ENCODE measurements around the gene KLHL29. TPM values are rescaled to one million over a fixed set of nuclear protein-coding genes. Genes with fewer than 3 reads are reported as not detected.

The KLHL29 gene
- polyA plus RNA-seq, 1 of the 3 experiments (the other 2 are of a cell fraction): 4.6 TPM

GRCh38 chr2:23342075-23342474, 42.9 kb upstream of the KLHL29 start:
- H3F3A ChIP-seq (replicated peaks; ENCODE audit: insufficient read depth): no peaks in the 10 kb centered on the region
- H2AFZ ChIP-seq (ENCODE audit: low read depth): no peak overlapping the region
- no peaks in the 10 kb centered on the region for H3K36me3 ChIP-seq (replicated peaks in 1 of 2; ENCODE audit: control insufficient read depth in 1 of 2, insufficient read depth in 2 of 2, low read length in 1 of 2)
- H3K4me3 ChIP-seq (ENCODE audit: low read depth in 2 of 2, low read length in 1 of 2): no peak overlapping the region
- H3K9ac ChIP-seq: no peak overlapping the region
- H3K79me2 ChIP-seq (ENCODE audit: insufficient read depth): no peaks in the 10 kb centered on the region
- no peaks in the 10 kb centered on the region for H3K9me2 ChIP-seq
- H3K9me3 ChIP-seq: no peaks in the 10 kb centered on the region
- whole genome bisulfite sequencing (ENCODE audit: low lambda C conversion rate): 9% methylated on average over 3 of the region's 3 CpGs
- POLR2A ChIA-PET: no interaction called here
- CTCF ChIA-PET: interaction anchor here (1.8 kb wide), 1 partner anchor 9 kb away, joined by 7 read pairs; no protein-coding TSS in a partner anchor
- peaks cover 26% of the 10 kb centered on the region; the same call in 1 of the 2 replicates for H3K27me3 ChIP-seq (ENCODE audit: insufficient read depth)
- H4K20me1 ChIP-seq (ENCODE audit: insufficient read depth): no peaks in the 10 kb centered on the region
- TF ChIP-seq ELF1 (IDR thresholded peaks at IDR 0.05) (no peak), TEAD4 (IDR thresholded peaks at IDR 0.05; ENCODE audit: borderline replicate concordance, insufficient read depth) (no peak)
- TF ChIP-seq, protein P1, sequence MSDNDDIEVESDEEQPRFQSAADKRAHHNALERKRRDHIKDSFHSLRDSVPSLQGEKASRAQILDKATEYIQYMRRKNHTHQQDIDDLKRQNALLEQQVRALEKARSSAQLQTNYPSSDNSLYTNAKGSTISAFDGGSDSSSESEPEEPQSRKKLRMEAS (IDR thresholded peaks at IDR 0.05; ENCODE audit: low read depth): no peak
- no peak for DNase-seq
- peaks cover 0 to 3% of the 10 kb centered on the region in 2 experiments; a peak in 2 of 4 replicates for H3K4me1 ChIP-seq (ENCODE audit: control insufficient read depth in 1 of 2, insufficient read depth in 2 of 2, low read depth in 1 of 2, low read length in 1 of 2)
- no peak overlapping the region for H3K4me2 ChIP-seq
- H3K27ac ChIP-seq (ENCODE audit: low read depth in 2 of 2, low read length in 1 of 2): no peak overlapping the region

DNA sequence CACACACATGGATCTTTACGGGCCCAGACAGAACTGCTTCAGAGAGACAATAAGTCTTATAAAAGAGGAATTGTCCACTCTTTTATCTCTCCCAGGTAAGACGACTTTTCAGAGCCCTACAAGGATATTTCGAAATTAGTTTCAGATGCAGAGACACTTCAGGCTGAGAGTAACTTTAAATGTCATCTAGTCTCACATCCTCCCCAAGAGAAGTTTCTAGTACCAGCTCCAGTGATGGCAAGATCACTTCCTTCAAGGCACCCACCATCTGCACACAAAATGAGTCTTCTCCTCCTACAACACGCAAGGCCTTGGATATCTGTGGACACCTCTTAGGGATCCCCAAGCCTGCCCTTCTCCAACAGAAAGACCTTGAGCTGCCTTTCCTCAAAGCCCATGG, 39.0 kb upstream of the KLHL29 start:
- WGBS (ENCODE audit: low lambda C conversion rate): 38% methylated on average over 4 of the region's 4 CpGs
- H3F3A ChIP-seq (replicated peaks; ENCODE audit: insufficient read depth): no peaks in the 10 kb centered on the region
- POLR2A ChIA-PET: no interaction called here

More for the DNA sequence above, 39.0 kb upstream of the KLHL29 start:
- DNase-seq: no peak
- Histone ChIP-seq H3K27me3 (ENCODE audit: insufficient read depth) (peaks cover 26% of the 10 kb centered on the region; the same call in 1 of the 2 replicates), H3K36me3 (replicated peaks in 1 of 2; ENCODE audit: control insufficient read depth in 1 of 2, insufficient read depth in 2 of 2, low read length in 1 of 2) (no peaks in the 10 kb centered on the region), H3K4me1 (ENCODE audit: control insufficient read depth in 1 of 2, insufficient read depth in 2 of 2, low read depth in 1 of 2, low read length in 1 of 2) (peaks cover 0 to 17% of the 10 kb centered on the region in 2 experiments; a peak in 2 of 4 replicates), H3K9ac (no peak overlapping the region), H3K79me2 (ENCODE audit: insufficient read depth) (no peaks in the 10 kb centered on the region), H3K9me2 (no peaks in the 10 kb centered on the region), H3K4me3 (ENCODE audit: low read depth in 2 of 2, low read length in 1 of 2) (no peak overlapping the region), H2AFZ (ENCODE audit: low read depth) (no peak overlapping the region), H3K27ac (ENCODE audit: low read depth in 2 of 2, low read length in 1 of 2) (no peak overlapping the region), H4K20me1 (ENCODE audit: insufficient read depth) (no peaks in the 10 kb centered on the region), H3K9me3 (no peaks in the 10 kb centered on the region), H3K4me2 (no peak overlapping the region)
- CTCF ChIA-PET: no interaction called here
- no peak for TF ChIP-seq FOSL2 (IDR thresholded peaks at IDR 0.05; ENCODE audit: borderline replicate concordance, low read depth)
- TF ChIP-seq RAD21 (IDR thresholded peaks at IDR 0.05; ENCODE audit: low read length): no peak
- no peak for TF ChIP-seq JUND (IDR thresholded peaks at IDR 0.05)
- TF ChIP-seq RFX5 (IDR thresholded peaks at IDR 0.05; ENCODE audit: low read length): no peak
- no peak for TF ChIP-seq REST (IDR thresholded peaks at IDR 0.05; ENCODE audit: low read depth, low read length)
- TF ChIP-seq, protein P2, sequence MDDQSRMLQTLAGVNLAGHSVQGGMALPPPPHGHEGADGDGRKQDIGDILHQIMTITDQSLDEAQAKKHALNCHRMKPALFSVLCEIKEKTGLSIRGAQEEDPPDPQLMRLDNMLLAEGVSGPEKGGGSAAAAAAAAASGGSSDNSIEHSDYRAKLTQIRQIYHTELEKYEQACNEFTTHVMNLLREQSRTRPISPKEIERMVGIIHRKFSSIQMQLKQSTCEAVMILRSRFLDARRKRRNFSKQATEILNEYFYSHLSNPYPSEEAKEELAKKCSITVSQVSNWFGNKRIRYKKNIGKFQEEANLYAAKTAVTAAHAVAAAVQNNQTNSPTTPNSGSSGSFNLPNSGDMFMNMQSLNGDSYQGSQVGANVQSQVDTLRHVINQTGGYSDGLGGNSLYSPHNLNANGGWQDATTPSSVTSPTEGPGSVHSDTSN (IDR thresholded peaks at IDR 0.05): no peak
- TF ChIP-seq, protein P1 (IDR thresholded peaks at IDR 0.05; ENCODE audit: low read depth): no peak
- no peak for TF ChIP-seq TCF12 (IDR thresholded peaks at IDR 0.05)
- TF ChIP-seq FOXM1 (IDR thresholded peaks at IDR 0.05; ENCODE audit: low read depth): no peak
- no peak for TF ChIP-seq FOXJ3 (CRISPR knock-in tag; IDR thresholded peaks at IDR 0.05)
- TF ChIP-seq ELF1 (IDR thresholded peaks at IDR 0.05): no peak
- no peak for TF ChIP-seq EP300 (IDR thresholded peaks at IDR 0.05; ENCODE audit: borderline replicate concordance in 1 of 2, low read depth in 1 of 2, low read length in 1 of 2)
- no peak for TF ChIP-seq CHD2 (IDR thresholded peaks at IDR 0.05; ENCODE audit: low read length, partially characterized antibody)
- TF ChIP-seq RCOR1 (IDR thresholded peaks at IDR 0.05; ENCODE audit: low read length): no peak
- no peak for TF ChIP-seq IRF3 (IDR thresholded peaks at IDR 0.05; ENCODE audit: low read depth, low read length)
- no peak for TF ChIP-seq TAF1 (IDR thresholded peaks at IDR 0.05; ENCODE audit: borderline replicate concordance, low read depth, low read length)
- TF ChIP-seq MEF2A (IDR thresholded peaks at IDR 0.05; ENCODE audit: borderline replicate concordance, low read depth): no peak
- no peak for TF ChIP-seq SIN3A (IDR thresholded peaks at IDR 0.05; ENCODE audit: borderline replicate concordance, low read depth, low read length)
- no peak for TF ChIP-seq YY1 (IDR thresholded peaks at IDR 0.05; ENCODE audit: low read depth)
- no peak for TF ChIP-seq GATA2 (CRISPR knock-in tag; IDR thresholded peaks at IDR 0.05)

Data from SK-N-SH (cell line).